Suprapubic skin (tissue), 4 donors: ENCODE results near the gene GIT1. TPM values are rescaled to one million over a fixed set of nuclear protein-coding genes. Genes with fewer than 3 reads are reported as not detected.
A peak's percentile ranks its signal among the peaks of the same experiment; 100 is the strongest.

Experiments used
- DNase-seq, 2 donors: peaks; one replicate each; pipeline ENCODE4 v3.0.0-alpha.2; 2019; ENCODE audit warnings: low spot score in 2 of 2
- H3K27ac ChIP-seq: fragments of 200-600 bp; sonication (generic); one replicate; pipeline ENCODE4 v1.5.1; 2019
- H3K27me3 ChIP-seq: fragments of 200-600 bp; sonication (generic); one replicate; pipeline ENCODE4 v1.5.1; 2019
- H3K36me3 ChIP-seq: fragments of 200-600 bp; sonication (generic); one replicate; pipeline ENCODE4 v1.5.1; 2019
- H3K4me1 ChIP-seq: fragments of 200-600 bp; sonication (generic); one replicate; pipeline ENCODE4 v1.5.1; 2019
- H3K4me3 ChIP-seq: fragments of 200-600 bp; sonication (generic); one replicate; pipeline ENCODE4 v1.5.1; 2019; ENCODE audit warnings: mild to moderate bottlenecking
- H3K9me3 ChIP-seq: fragments of 200-600 bp; sonication (generic); one replicate; pipeline ENCODE4 v1.5.1; 2019
- EP300 ChIP-seq: sonication (generic); formaldehyde crosslinking; IDR thresholded peaks from one replicate; pipeline ENCODE4 v1.6.1; 2017; ENCODE audit warnings: antibody characterized with exemption
- POLR2A ChIP-seq, 2 donors: fragments of 450-650 bp; IDR thresholded peaks; one replicate each; pipeline ENCODE4 v1.6.1; 2017; ENCODE audit warnings: antibody characterized with exemption in 2 of 2, mild to moderate bottlenecking in 2 of 2, moderate library complexity in 2 of 2
- POLR2AphosphoS5 ChIP-seq, 3 donors: sonication (generic); formaldehyde crosslinking; IDR thresholded peaks; one replicate each; pipeline ENCODE4 v1.6.1; 2017; ENCODE audit warnings: antibody characterized with exemption in 3 of 3
- WGBS: methylation state at CpG from one replicate; pipeline ENCODE4 v1.1.5; 2018; 5-methylcytosine and 5-hydroxymethylcytosine counted together
- total RNA-seq, 4 donors: library from RNA; depleted of rRNA; stranded (reverse); fragments of >200 nt; gene quantifications; one replicate each; pipeline ENCODE4 v1.1.0, GENCODE V29; 2016
- TF ChIP-seq, protein P1 (sequence below), 2 donors: fragments of 200-600 bp in 1 of 2; fragments of 450-650 bp in 1 of 2; sonication (generic) in 1 of 2; IDR thresholded peaks; one replicate each; pipeline ENCODE4 v1.5.1; 2016 to 2019; ENCODE audit warnings: antibody characterized with exemption in 2 of 2, mild to moderate bottlenecking in 1 of 2, moderate library complexity in 1 of 2

Gene GIT1
- total RNA-seq, 4 donors from 2014 or later, result 66.7 to 103 (median 90.4) TPM

DNA sequence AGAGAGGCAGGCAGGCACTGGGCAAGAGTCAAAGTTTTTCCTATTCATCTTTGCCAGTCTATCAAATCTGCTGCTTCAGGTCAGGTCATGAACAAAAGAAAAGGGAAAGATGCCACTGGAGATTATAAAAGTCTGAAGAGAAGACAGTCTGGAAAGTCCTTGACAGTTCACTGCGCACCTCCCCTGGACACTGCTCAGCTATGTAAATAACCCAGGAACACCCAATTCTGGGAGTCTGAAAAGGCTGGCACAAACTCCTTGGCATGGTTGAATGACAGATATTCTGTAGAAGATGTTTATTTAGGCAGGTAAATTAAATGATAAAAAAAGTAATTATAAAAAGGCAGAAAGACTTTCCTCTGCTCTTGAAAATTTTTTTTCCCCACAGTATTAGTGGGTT is 38.5 kb upstream of the GIT1 start:
- Histone ChIP-seq H3K27ac (no peak overlapping the region), H3K4me1 (peaks cover 9% of the 10 kb centered on the region), H3K27me3 (no peaks in the 10 kb centered on the region), H3K9me3 (no peaks in the 10 kb centered on the region), H3K4me3 (no peak overlapping the region), H3K36me3 (peaks cover 23% of the 10 kb centered on the region)
- TF ChIP-seq EP300 (no peak), POLR2AphosphoS5 (IDR thresholded peaks at IDR 0.05) (no peak), POLR2A (IDR thresholded peaks at IDR 0.05) (no peak)
- TF ChIP-seq, protein P1, sequence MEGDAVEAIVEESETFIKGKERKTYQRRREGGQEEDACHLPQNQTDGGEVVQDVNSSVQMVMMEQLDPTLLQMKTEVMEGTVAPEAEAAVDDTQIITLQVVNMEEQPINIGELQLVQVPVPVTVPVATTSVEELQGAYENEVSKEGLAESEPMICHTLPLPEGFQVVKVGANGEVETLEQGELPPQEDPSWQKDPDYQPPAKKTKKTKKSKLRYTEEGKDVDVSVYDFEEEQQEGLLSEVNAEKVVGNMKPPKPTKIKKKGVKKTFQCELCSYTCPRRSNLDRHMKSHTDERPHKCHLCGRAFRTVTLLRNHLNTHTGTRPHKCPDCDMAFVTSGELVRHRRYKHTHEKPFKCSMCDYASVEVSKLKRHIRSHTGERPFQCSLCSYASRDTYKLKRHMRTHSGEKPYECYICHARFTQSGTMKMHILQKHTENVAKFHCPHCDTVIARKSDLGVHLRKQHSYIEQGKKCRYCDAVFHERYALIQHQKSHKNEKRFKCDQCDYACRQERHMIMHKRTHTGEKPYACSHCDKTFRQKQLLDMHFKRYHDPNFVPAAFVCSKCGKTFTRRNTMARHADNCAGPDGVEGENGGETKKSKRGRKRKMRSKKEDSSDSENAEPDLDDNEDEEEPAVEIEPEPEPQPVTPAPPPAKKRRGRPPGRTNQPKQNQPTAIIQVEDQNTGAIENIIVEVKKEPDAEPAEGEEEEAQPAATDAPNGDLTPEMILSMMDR (IDR thresholded peaks at IDR 0.05), result no peak
- DNase-seq, result no peak
- 50% methylated on average over 1 of the region's 1 CpG for WGBS

DNA sequence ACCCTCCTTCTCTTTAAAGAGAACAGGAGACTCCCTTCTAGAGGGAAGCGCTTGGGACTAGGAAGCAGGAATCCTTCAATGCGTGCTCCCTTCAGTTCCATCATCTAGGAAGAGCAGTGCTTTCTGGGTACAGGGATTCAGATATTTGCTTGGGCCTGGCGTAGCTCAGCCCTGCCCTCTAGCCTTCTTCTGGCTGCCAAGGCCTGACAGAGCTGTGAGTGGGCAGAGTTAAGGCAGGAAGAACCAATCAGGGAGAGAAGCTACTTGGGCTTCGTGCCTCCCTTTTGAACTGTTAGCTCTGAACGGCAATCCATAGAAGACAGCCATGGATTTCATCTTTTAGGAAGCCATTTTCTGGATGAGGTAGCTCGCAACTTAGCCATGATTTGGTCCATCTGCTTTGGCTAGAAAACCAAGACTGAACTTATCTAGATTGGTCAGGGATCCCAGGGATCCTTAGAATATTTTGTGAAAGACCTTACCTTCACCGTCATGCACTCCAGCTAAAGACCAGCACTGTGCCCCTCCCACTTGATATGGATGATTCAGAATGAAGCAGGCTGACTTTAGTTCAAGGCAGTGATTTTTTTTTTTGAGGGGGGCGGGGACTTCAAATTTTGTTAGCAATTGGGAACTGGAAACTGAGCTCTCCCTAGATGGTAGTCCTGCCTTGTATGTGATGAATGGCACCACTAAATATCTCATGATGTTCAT is 35.7 kb upstream of the GIT1 start:
- Histone ChIP-seq H3K4me1 (peaks cover 23% of the 10 kb centered on the region), H3K9me3 (no peaks in the 10 kb centered on the region), H3K36me3 (no peaks in the 10 kb centered on the region), H3K4me3 (no peak overlapping the region), H3K27me3 (no peaks in the 10 kb centered on the region), H3K27ac (no peak overlapping the region)
- WGBS, result 68% methylated on average over 7 of the region's 8 CpGs
- TF ChIP-seq, protein P1 (IDR thresholded peaks at IDR 0.05), result no peak
- TF ChIP-seq EP300 (no peak), POLR2A (IDR thresholded peaks at IDR 0.05) (no peak), POLR2AphosphoS5 (IDR thresholded peaks at IDR 0.05) (no peak)
- peak in 1 of 2 donors; percentile 32 for DNase-seq

DNA sequence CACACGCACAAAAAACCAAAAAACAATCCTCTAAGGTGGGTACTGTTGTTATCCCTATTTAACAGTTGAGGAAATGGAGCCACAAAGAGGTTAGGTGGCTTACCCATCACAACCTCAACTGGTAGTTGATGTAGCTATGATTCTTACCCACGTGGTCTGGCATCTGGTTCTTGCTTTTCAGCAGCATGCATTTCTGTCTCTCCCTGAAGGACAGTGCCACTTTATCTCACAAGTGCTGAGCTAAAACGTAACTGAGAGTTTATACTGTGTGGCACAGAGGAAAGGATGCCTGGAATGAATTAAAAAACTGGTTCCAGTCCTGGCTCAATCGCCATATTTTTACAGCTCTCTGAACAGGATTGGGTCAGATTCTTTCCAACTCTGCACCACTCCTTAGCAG is 35.1 kb upstream of the GIT1 start:
- DNase-seq, result no peak
- peaks cover 23% of the 10 kb centered on the region for H3K4me1 ChIP-seq
- H3K27me3 ChIP-seq, result no peaks in the 10 kb centered on the region
- no peaks in the 10 kb centered on the region for H3K9me3 ChIP-seq
- no peak overlapping the region for H3K4me3 ChIP-seq
- H3K27ac ChIP-seq, result no peak overlapping the region
- 69% methylated on average over 4 of the region's 4 CpGs for WGBS
- TF ChIP-seq, protein P1 (IDR thresholded peaks at IDR 0.05), result no peak
- TF ChIP-seq POLR2A (IDR thresholded peaks at IDR 0.05), result no peak
- no peak for TF ChIP-seq POLR2AphosphoS5 (IDR thresholded peaks at IDR 0.05)
- no peak for TF ChIP-seq EP300
- H3K36me3 ChIP-seq, result no peaks in the 10 kb centered on the region

DNA sequence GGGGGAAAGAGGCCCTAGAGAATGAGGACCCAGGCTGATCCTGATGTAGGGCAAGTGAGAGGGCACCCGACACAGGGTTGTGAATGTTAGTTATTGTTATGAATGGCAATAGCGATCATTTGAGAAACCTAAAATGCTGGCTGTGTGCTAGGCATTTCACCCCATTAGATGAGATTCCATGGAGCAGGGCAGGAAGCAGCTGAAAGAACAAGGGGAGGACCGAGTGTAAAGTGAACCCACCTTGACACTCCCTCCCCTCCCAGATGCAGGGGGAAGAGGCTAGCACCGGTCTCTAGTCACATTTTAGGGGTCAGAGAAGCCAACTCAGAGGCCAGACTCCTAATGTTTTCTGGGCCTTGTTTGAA is 33.8 kb upstream of the GIT1 start:
- Histone ChIP-seq H3K36me3 (no peaks in the 10 kb centered on the region), H3K9me3 (no peaks in the 10 kb centered on the region), H3K27me3 (no peaks in the 10 kb centered on the region), H3K27ac (no peak overlapping the region), H3K4me1 (peaks cover 26% of the 10 kb centered on the region), H3K4me3 (peak overlapping the region; percentile 78)
- TF ChIP-seq EP300, result no peak
- TF ChIP-seq, protein P1 (IDR thresholded peaks at IDR 0.05), result no peak
- TF ChIP-seq POLR2AphosphoS5 (IDR thresholded peaks at IDR 0.05), result no peak
- no peak for TF ChIP-seq POLR2A (IDR thresholded peaks at IDR 0.05)
- WGBS, result 60% methylated on average over 4 of the region's 4 CpGs
- DNase-seq, result no peak

DNA sequence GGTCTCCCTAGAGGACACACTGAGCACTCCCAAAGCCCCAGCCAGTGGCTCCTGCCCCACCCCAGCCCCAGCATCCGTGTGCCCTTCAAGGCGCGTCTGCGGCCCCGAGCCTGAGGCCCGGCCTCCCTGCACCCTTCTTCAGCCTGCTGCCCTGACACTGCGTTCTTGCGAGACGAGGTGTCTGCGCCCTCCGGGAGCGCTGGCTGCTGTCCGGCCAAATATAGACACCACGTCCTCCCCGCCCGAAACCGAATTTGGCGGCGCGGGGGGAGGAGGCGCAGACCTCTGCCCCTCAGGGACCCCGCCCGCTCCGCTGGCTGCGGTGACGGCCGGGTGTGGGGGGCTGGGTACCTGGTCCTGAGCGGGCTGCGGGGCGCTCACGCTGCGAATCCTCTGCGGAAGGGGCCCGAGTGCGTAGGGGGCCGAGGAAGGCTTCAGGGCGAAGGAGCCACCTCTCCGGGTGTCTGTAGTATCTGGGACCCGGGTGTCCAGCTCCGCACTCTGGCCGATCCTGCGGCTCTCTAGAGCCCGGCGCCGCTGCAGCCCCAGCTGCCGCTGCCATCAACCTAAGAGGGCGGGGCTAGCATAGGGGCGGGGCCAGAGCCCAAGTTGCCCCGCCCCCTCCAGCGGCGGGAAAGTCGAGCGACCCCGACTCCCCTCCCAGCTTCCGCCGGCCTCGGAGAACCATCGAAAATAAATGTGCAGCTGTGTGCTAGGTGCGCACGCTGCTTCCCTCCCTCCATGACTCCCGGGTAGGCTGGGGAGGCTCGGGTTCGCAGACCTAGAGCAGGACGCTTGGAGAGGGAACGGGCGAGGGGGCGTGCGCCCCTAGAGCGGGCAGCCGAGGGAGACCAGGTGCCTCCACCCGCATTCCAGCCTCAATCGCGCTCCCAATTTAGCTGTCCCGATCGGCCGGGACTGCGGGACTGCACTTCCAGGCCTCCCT is 33.2 kb upstream of the GIT1 start, which contains the start of gene CORO6:
Gene CORO6, minus strand, starts transcription at position 576 of the 946 bp plus-strand sequence. CDS start 1,491 bp downstream, outside the sequence.
- Histone ChIP-seq H3K4me1 (peaks cover 29% of the 10 kb centered on the region), H3K4me3 (peak within 1 kb of the TSS; percentile 78), H3K9me3 (no peaks in the 10 kb centered on the region), H3K36me3 (no peaks in the 10 kb centered on the region), H3K27ac (peak within 1 kb of the TSS; percentile 27), H3K27me3 (no peaks in the 10 kb centered on the region)
- WGBS, result 6% methylated on average over 12 of the region's 77 CpGs
- TF ChIP-seq, protein P1 (IDR thresholded peaks at IDR 0.05), result no peak
- DNase-seq, result peak in 1 of 2 donors; percentile 70
